A549 treated with AZD9567 at 1 μM for 4 hours (cell line): Measurements from ENCODE around the gene FRS3. TPM values are rescaled to one million over a fixed set of nuclear protein-coding genes. Genes with fewer than 3 reads are reported as not detected.

Source experiments
- total RNA-seq: library from RNA; stranded (reverse); fragments of 200-300 nt; extraction: Qiagen RNA extraction; gene quantifications from 5 replicates; pipeline ENCODE4 v1.2.3, GENCODE V29; 2022; ENCODE audit not compliant: insufficient read depth

Gene FRS3, protein sequence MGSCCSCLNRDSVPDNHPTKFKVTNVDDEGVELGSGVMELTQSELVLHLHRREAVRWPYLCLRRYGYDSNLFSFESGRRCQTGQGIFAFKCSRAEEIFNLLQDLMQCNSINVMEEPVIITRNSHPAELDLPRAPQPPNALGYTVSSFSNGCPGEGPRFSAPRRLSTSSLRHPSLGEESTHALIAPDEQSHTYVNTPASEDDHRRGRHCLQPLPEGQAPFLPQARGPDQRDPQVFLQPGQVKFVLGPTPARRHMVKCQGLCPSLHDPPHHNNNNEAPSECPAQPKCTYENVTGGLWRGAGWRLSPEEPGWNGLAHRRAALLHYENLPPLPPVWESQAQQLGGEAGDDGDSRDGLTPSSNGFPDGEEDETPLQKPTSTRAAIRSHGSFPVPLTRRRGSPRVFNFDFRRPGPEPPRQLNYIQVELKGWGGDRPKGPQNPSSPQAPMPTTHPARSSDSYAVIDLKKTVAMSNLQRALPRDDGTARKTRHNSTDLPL
- 2.4 to 9.8 TPM (median 3.0 TPM) in 5 replicates for total RNA-seq

GRCh38 chr6:41779788-41780550 is at the start of gene FRS3:
Gene FRS3, minus strand, starts transcription at chr6:41779900. Its CDS starts 2,913 bp downstream, at chr6:41776987.

GRCh38 chr6:41787219-41787917 is 7.7 kb upstream of the FRS3 start, which contains the start of gene TOMM6:
Gene TOMM6, plus strand, starts transcription at chr6:41787694. Its CDS starts 4 bp downstream, at chr6:41787698.

DNA sequence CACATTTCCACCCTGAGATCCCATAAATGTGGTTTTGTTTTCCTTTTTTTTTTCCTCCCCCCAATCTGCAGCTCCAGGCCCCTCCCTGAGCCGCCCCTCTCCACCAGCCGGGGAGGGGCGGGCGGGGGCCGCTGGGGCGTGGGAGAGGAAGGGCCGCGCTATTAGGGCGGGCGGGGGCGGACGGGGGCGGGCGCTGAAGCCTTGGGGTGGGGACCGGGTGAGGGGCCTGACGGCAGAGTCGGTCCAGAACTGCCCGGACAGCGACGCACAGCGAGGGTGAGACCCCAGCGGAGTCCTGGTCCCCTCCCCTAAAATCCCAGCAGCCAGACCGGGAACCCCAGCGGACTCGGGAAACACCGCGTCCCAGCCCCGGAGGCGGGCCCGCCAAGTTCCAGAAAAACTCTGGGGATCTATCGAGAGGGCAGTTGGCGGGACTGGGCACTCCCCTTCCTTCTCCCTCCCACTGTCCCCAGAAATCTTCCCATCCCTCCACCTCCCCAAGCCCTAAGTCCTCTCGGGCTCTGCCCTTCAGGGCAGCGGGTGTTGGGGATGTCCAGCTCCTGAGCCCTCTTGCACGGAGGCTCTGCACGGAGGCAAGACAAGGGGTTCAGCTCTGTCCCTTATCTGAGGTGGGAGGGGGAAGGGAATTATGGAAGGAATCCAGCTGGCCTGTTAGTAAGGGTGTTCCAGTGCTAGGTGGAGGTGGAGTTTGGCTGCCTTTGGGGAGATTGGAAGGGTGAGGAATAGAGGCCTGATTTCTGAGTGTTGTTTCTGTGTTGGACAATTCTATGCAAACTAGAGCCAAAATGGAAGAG is 1.1 kb upstream of the FRS3 start, which contains the start of gene PRICKLE4:
Gene PRICKLE4, plus strand, starts transcription at position 232 of the 815 bp plus-strand sequence. CDS start 2,692 bp downstream, outside the sequence.

DNA sequence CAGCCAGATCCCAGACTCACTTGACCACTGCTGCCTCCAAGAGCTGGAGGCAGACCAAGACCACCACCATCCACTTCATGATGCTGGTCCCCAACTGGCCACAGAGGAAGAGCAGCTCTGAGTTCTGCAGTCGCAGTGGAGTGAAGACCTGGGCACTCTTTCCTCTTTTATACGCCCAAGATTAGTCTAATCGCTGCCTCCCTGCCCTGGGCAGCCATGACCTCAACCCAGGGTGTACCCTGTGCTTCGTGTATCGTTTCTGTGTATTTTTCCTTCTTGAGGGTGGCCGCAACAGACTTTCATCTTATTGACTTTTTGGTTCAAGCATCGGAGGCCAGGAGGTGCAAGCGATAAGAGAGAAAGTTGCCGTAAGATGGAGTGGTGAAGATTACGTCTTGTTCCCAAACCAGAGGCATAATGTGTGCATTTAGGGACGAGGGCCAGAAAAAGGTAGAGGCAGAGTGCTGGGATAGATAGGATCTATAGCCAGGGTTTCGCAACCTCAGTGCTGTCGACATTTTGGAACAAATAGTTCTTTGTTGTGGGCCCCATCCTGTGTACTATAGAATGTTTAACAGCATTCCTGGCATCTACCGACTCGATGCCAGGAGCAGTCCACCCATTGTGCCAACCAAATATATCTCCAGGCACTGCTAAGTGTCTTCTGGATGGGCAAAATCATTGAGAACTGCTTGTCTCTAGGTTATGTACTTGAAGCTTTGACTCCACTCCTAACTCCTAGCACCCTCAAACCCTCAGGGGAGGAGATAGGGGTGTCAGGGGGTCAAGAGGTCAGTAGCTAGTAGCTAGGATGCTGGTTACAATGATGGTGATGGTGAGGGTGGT is 32.2 kb downstream of the FRS3 start, which contains the start of gene PGC:
Gene PGC, minus strand, starts transcription at position 142 of the 846 bp plus-strand sequence. Its CDS starts 63 bp downstream, at position 79.

GRCh38 chr6:41735427-41736185 is 44.1 kb downstream of the FRS3 start, which contains the start of gene TFEB:
Gene TFEB, minus strand, starts transcription at chr6:41735608. Its CDS starts 44,395 bp downstream, at chr6:41691213.

Other genes starting within 250 kb of the FRS3 start
- gene FOXP4, start 233.5 kb downstream of the FRS3 start, total RNA-seq, result 23.1 to 26.0 TPM (median 24.0 TPM) in 5 replicates
- 0.24 to 0.51 TPM (median 0.38 TPM) in 4 of 5 replicates, not detected in the other for gene MDFI, start 141.4 kb downstream of the FRS3 start, total RNA-seq
- 3.7 to 6.8 TPM (median 6.2 TPM) in 5 replicates for gene TFEB, start 44.3 kb downstream of the FRS3 start, total RNA-seq
- 0.06 to 0.13 TPM in 2 of 5 replicates, not detected in the others for gene PGC, start 32.5 kb downstream of the FRS3 start, total RNA-seq
- 0.58 to 1.2 TPM (median 1.1 TPM) in 4 of 5 replicates, not detected in the other for gene PRICKLE4, start 882 bp upstream of the FRS3 start, total RNA-seq
- 276 to 313 TPM (median 294 TPM) in 5 replicates for gene TOMM6, start 7.8 kb upstream of the FRS3 start, total RNA-seq
- gene USP49, start 115.5 kb upstream of the FRS3 start, total RNA-seq, result 0.54 to 1.5 TPM (median 1.3 TPM) in 5 replicates
- 12.2 to 13.9 TPM (median 13.5 TPM) in 5 replicates for gene MED20, start 141.2 kb upstream of the FRS3 start, total RNA-seq
- 39.2 to 58.6 TPM (median 44.2 TPM) in 5 replicates for gene BYSL, start 141.6 kb upstream of the FRS3 start, total RNA-seq
- 103 to 167 TPM (median 146 TPM) in 5 replicates for gene CCND3, start 161.9 kb upstream of the FRS3 start, total RNA-seq